ENCODE measurements around the gene MVP. TPM values are rescaled to one million over a fixed set of nuclear protein-coding genes. Genes with fewer than 3 reads are reported as not detected.

Gene MVP
- polyA plus RNA-seq, 3 donors: 18.1 to 22.6 (median 20.0) TPM

DNA sequence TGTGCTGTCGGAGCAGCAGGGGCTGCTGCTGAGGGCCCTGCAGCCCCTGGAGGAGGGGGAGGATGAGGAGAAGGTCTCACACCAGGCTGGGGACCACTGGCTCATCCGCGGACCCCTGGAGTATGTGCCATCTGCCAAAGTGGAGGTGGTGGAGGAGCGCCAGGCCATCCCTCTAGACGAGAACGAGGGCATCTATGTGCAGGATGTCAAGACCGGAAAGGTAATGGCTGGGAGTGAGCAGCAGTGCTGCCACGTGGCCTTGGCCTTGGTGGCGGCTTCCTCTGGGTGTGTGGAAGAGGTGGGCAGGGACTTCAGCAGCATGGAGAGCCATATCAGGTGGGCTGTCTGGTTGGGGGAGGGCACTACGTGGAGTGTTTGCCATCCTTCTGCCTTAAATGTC, 20.0 kb downstream of the MVP start:
- no peak for DNase-seq (ENCODE audit: low read depth in 3 of 3, low spot score in 2 of 3)

- no peak for DNase-seq (ENCODE audit: low read depth in 3 of 3, low spot score in 2 of 3)
These were observed 21.4 kb downstream of the MVP start for GRCh38 chr16:29841631-29842030.

- DNase-seq (ENCODE audit: low read depth in 3 of 3, low spot score in 2 of 3): no peak
These were observed 22.6 kb downstream of the MVP start for GRCh38 chr16:29842732-29843346.

GRCh38 chr16:29843931-29844330, 23.7 kb downstream of the MVP start:
- DNase-seq (ENCODE audit: low read depth in 3 of 3, low spot score in 2 of 3): no peak

- no peak for DNase-seq (ENCODE audit: low read depth in 3 of 3, low spot score in 2 of 3)
These were observed 24.5 kb downstream of the MVP start for GRCh38 chr16:29844575-29845331.

- DNase-seq (ENCODE audit: low read depth in 3 of 3, low spot score in 2 of 3): no peak
These were observed 25.4 kb downstream of the MVP start for GRCh38 chr16:29845656-29846055.

DNA sequence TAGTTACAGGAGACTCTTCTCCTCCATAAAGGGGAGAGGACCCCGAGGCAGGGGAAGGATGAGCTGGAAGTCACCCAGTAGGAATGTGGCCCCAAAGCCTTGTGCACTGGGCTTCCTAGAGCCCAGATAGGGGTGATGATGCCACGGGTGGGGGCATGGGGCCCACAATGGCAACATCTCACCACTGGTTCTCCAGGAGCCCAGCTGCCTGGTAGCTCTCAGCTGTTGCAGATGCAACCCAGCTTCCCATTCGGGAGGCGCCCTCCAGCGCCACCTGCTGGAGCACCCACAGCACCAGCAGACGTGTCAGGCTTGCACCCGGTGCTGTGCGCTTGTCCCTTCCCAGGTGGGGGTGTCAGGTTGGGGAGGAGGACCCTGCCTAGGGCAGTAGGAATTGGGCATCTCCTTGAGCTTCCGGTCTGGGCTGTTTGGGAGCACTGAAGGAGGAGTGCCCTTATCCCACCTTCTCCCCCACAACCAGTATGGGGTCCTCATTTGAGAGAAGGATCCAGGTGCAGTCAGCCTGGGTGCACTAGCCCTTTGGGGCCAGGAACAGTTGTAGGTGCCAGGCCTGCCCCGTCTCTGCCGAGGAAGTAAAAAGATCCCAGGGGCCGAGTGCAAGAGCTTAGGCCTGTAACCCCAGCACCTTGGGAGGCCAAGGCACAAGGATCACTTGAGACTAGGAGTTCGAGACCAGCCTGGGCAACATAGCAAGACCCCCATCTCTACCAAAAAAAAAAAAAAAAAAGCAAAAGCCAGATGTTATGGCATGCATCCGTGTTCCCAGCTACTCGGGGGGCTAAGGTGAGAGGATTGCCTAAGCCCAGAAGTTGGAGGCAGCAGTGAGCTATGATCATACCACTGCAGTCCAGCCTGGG, 28.4 kb downstream of the MVP start:
- no peak for DNase-seq (ENCODE audit: low read depth in 3 of 3, low spot score in 2 of 3)

- DNase-seq (ENCODE audit: low read depth in 3 of 3, low spot score in 2 of 3): no peak
These were observed 29.2 kb downstream of the MVP start for GRCh38 chr16:29849505-29849904.

GRCh38 chr16:29850998-29851397, 30.7 kb downstream of the MVP start:
- no peak for DNase-seq (ENCODE audit: low read depth in 3 of 3, low spot score in 2 of 3)

- DNase-seq (ENCODE audit: low read depth in 3 of 3, low spot score in 2 of 3): no peak
These were observed 32.4 kb downstream of the MVP start for GRCh38 chr16:29852654-29853053.

DNA sequence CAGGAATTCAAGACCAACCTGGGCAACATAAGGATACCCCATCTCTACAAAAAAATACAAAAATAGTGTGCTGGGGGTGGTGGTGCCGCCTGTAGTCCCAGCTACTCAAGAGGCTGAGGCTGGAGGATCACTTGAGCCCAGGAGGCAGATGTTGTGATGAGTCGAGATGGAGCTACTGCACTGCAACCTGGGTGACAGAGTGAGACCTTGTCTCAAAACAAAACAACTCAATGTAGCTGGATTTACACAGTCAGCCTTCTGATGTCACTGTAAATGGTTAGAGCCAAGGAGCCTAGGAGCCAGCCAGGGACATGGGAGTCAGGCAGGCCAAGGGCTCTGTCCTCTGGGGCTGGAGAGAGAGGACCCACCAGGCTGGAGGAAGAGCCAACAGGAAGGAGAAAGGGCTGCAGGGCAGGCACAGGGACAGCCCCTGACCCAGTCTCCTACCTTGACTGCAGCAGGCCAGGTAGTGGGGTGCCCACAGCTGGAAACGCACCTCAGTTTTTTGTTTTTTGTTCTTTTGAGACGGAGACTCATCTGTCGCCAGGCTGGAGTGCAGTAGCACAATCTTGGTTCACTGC, 34.3 kb downstream of the MVP start:
- no peak for DNase-seq (ENCODE audit: low read depth in 3 of 3, low spot score in 2 of 3)

- no peak for DNase-seq (ENCODE audit: low read depth in 3 of 3, low spot score in 2 of 3)
These were observed 37.0 kb downstream of the MVP start for GRCh38 chr16:29857133-29857760.

- DNase-seq (ENCODE audit: low read depth in 3 of 3, low spot score in 2 of 3): no peak
These were observed 38.0 kb downstream of the MVP start for GRCh38 chr16:29858149-29858849.

DNA sequence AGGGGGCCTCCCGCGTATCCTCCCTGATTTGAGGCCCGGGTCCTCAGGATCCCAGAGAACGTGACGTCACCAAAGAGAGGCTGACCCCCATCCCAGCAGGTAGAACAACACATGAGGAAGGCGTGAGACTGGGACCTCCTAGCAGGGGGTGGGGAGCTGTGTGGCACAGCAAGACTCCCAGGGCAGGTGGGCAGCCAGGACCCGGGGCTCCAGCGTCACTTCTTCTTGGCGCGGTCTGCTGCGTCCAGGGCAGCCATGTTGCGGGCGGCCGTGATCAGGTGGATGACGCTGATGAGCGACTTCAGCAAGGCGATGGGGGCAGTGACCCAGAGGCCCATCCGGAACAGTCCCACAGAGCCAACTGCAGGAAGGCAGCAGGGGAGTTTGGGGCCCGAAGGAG, 38.7 kb downstream of the MVP start:
- DNase-seq (ENCODE audit: low read depth in 3 of 3, low spot score in 2 of 3): no peak

DNA sequence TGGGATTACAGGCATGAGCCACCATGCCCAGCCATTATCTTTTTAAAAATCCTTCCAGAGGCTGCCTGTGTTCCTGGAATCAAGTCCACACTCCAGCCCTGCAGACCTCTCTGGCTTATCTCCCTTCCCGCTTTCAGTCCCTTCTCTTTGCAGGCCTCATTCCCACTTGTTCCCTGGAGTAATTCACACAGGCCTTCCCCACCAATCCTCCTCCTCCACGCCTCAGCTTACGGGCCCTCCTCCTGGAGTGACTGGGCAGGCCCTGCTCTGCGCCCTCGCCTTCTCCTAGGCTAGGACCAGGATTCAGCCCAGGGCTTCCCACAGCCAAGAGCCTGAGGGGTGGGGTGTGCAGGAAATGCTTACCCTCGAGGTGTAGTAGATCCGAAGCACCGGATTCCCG, 40.0 kb downstream of the MVP start:
- DNase-seq (ENCODE audit: low read depth in 3 of 3, low spot score in 2 of 3): no peak

- no peak for DNase-seq (ENCODE audit: low read depth in 3 of 3, low spot score in 2 of 3)
These were observed 42.2 kb downstream of the MVP start for GRCh38 chr16:29862383-29862883.

- peak; percentile 93 to 96 (median 95) for DNase-seq (ENCODE audit: low read depth in 3 of 3, low spot score in 2 of 3)
These were observed 42.8 kb downstream of the MVP start, which contains the start of gene CDIPT for GRCh38 chr16:29862884-29863668. Gene CDIPT (minus strand): TSS chr16:29863226. CDS start chr16:29862857, 369 bp downstream.

GRCh38 chr16:29863669-29863984, 43.4 kb downstream of the MVP start:
- no peak for DNase-seq (ENCODE audit: low read depth in 3 of 3, low spot score in 2 of 3)

DNA sequence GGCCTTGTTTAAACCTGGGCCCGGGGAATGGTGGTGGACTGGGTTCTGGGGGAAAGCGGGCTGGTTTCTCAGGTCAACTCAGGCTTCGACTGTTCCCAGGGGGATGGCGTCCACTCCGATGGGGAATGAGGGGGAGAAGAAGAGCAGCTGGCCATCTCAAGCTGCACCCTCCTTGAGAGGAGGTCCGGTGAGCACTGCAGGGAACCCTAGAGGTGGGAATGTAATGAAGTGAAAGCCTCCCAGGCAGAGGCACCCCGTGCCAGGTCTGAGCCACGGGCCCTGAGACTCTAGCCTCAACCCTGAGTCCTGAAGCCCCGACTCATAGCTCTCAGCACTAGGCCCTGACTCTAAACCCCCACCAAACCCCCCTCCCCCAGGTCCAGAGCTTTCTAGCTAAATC, 43.9 kb downstream of the MVP start:
- no peak for DNase-seq (ENCODE audit: low read depth in 3 of 3, low spot score in 2 of 3)

Data from right renal cortex interstitium (tissue), 3 donors.